HEK293T (cell line): ENCODE measurements around the gene ASS1.

ENCODE experiments used
- ARNT ChIP-seq: fragments of 450-650 bp; IDR thresholded peaks from 2 replicates; pipeline ENCODE4 v1.6.1; 2017; ENCODE audit warnings: mild to moderate bottlenecking
- ELF4 ChIP-seq: fragments of 450-650 bp; IDR thresholded peaks from 2 replicates; pipeline ENCODE4 v1.6.1; 2017; ENCODE audit warnings: antibody characterized with exemption
- FOXA1 ChIP-seq: fragments of 450-650 bp; IDR thresholded peaks from 2 replicates; pipeline ENCODE4 v1.6.1; 2016; ENCODE audit warnings: mild to moderate bottlenecking
- SP1 ChIP-seq: fragments of 450-650 bp; IDR thresholded peaks from 2 replicates; pipeline ENCODE4 v1.6.1; 2017
- ZNF384 ChIP-seq: fragments of 450-650 bp; IDR thresholded peaks from 2 replicates; pipeline ENCODE4 v1.6.1; 2016

DNA sequence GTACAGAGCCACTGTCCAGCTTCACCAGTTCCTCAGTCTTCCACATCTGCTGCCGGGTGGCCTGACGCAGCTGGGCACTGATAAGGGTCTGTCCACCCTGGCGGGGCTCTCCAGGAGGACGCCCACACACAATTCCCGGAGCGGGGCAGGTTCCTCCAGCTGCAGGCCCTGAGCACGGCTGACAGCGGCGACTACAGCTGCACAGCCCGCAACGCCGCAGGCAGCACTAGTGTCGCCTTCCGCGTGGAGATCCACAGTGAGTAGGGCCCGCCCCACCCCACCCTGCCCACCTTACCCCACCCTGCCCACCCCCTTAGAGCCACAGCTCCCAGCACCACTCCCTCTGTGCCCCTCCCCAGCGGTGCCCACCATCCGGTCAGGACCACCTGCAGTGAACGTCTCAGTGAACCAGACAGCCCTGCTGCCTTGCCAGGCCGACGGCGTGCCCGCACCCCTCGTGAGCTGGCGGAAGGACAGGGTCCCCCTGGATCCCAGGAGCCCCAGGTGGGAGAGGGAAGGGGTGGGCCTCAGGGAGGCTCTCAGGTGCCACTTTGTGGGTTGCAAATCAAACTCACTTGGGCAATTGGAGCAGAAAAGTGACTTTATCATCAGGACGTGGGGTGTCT is 48.8 kb upstream of the ASS1 start:
- TF ChIP-seq ZNF384 (no peak), SP1 (no peak), FOXA1 (no peak), ARNT (no peak), ELF4 (no peak)
